Stimulated activated CD8-positive, alpha-beta memory T cell treated with anti-CD3 and anti-CD28 coated beads, Interleukin-15, amount 100 ng/mL, for 1 hour (primary cell): ENCODE data around the gene KRTAP10-5.
"Not testable (repeated sequence)": the region's sequence is repeated elsewhere in the genome, so short reads cannot be mapped to it uniquely, and the experiment has no call there.

Experiments
- DNase-seq: peaks from one replicate; pipeline ENCODE4 v3.0.0-alpha.2; 2020; ENCODE audit warnings: low read depth

The KRTAP10-5 gene

GRCh38 chr21:44590897-44591800, 10.7 kb upstream of the KRTAP10-5 start:
- DNase-seq = not testable (repeated sequence)

- DNase-seq = no peak
These were observed 9.9 kb upstream of the KRTAP10-5 start for GRCh38 chr21:44590311-44590721.

- no peak for DNase-seq
These were observed 9.3 kb upstream of the KRTAP10-5 start for GRCh38 chr21:44589586-44590305.

GRCh38 chr21:44589094-44589493, 8.7 kb upstream of the KRTAP10-5 start:
- DNase-seq = no peak

GRCh38 chr21:44585892-44586291, 5.5 kb upstream of the KRTAP10-5 start:
- DNase-seq = no peak

GRCh38 chr21:44583800-44584147, 3.4 kb upstream of the KRTAP10-5 start:
- no peak for DNase-seq

- no peak for DNase-seq
These were observed 2.8 kb upstream of the KRTAP10-5 start for GRCh38 chr21:44583089-44583799.

GRCh38 chr21:44582055-44582454, 1.7 kb upstream of the KRTAP10-5 start:
- DNase-seq = no peak

GRCh38 chr21:44581158-44581557, 754 bp upstream of the KRTAP10-5 start:
- no peak for DNase-seq

GRCh38 chr21:44579833-44580144, 615 bp downstream of the KRTAP10-5 start:
- DNase-seq = no peak

GRCh38 chr21:44579056-44579832, 1.2 kb downstream of the KRTAP10-5 start:
- no peak for DNase-seq

GRCh38 chr21:44578371-44579055, 1.9 kb downstream of the KRTAP10-5 start:
- DNase-seq = no peak

- no peak for DNase-seq
These were observed 4.4 kb downstream of the KRTAP10-5 start for GRCh38 chr21:44576025-44576420.

GRCh38 chr21:44575307-44576024, 4.9 kb downstream of the KRTAP10-5 start:
- no peak for DNase-seq

GRCh38 chr21:44574457-44575306, 5.7 kb downstream of the KRTAP10-5 start:
- no peak for DNase-seq

GRCh38 chr21:44573630-44574456, 6.6 kb downstream of the KRTAP10-5 start, which contains the start of gene KRTAP10-4:
Gene KRTAP10-4, plus strand, starts transcription at chr21:44573729. Its CDS starts 30 bp downstream, at chr21:44573759.
- DNase-seq = not testable (repeated sequence)

- no peak for DNase-seq
These were observed 7.3 kb downstream of the KRTAP10-5 start for GRCh38 chr21:44572959-44573583.
